Left lobe of liver (tissue), 1 donor: ENCODE results near the gene NADK2. TPM values are rescaled to one million over a fixed set of nuclear protein-coding genes. Genes with fewer than 3 reads are reported as not detected.

Experiments
- total RNA-seq: library from RNA; stranded (reverse); gene quantifications from one replicate; pipeline ENCODE4 v1.2.1, GENCODE V29; 2021
- donor health status: DM: no; HTN: yes; CAD: no.

Gene NADK2
- total RNA-seq, 1 donor from 2014 or later: 185 TPM

Other genes starting within 250 kb of the NADK2 start
- 0.18 TPM for gene UGT3A2, start 175.0 kb downstream of the NADK2 start, total RNA-seq
- 8.9 TPM for gene LMBRD2, start 90.0 kb downstream of the NADK2 start, total RNA-seq
- 28.9 TPM for gene SKP2, start 89.8 kb downstream of the NADK2 start, total RNA-seq
- gene RANBP3L, start 60.0 kb upstream of the NADK2 start, total RNA-seq: 3.3 TPM